Suprapubic skin (tissue), 3 donors: Measurements from ENCODE around the gene TXNIP.
"Not testable (repeated sequence)": the region's sequence is repeated elsewhere in the genome, so short reads cannot be mapped to it uniquely, and the experiment has no call there.

Experiments
- CTCF ChIP-seq, 2 donors: fragments of 200-600 bp in 1 of 2; fragments of 450-650 bp in 1 of 2; sonication (generic) in 1 of 2; IDR thresholded peaks; one replicate each; pipeline ENCODE4 v1.5.1; 2016 to 2019; ENCODE audit warnings: antibody characterized with exemption in 2 of 2, mild to moderate bottlenecking in 1 of 2, moderate library complexity in 1 of 2
- EP300 ChIP-seq: sonication (generic); formaldehyde crosslinking; IDR thresholded peaks from one replicate; pipeline ENCODE4 v1.6.1; 2017; ENCODE audit warnings: antibody characterized with exemption
- POLR2A ChIP-seq, 2 donors: fragments of 450-650 bp; IDR thresholded peaks; one replicate each; pipeline ENCODE4 v1.6.1; 2017; ENCODE audit warnings: antibody characterized with exemption in 2 of 2, mild to moderate bottlenecking in 2 of 2, moderate library complexity in 2 of 2

GRCh38 chr1:146026650-146027049 lies 30.3 kb upstream of the TXNIP start:
- TF ChIP-seq CTCF (IDR thresholded peaks at IDR 0.05); POLR2A (IDR thresholded peaks at IDR 0.05); EP300: not testable (repeated sequence)
